AG09319 (cell line): ENCODE measurements around the gene ASB11.

Experiments
- DNase-seq: peaks from one replicate; pipeline ENCODE4 v3.0.0-alpha.2; 2010; ENCODE audit warnings: low read depth; ENCODE audit errors: extremely low read depth
- TF ChIP-seq, protein P1 (sequence below): IDR thresholded peaks from 2 replicates; pipeline ENCODE4 v1.5.1; 2011; ENCODE audit warnings: low read depth, mild to moderate bottlenecking, inconsistent platforms, low read length, moderate library complexity

Gene ASB11

DNA sequence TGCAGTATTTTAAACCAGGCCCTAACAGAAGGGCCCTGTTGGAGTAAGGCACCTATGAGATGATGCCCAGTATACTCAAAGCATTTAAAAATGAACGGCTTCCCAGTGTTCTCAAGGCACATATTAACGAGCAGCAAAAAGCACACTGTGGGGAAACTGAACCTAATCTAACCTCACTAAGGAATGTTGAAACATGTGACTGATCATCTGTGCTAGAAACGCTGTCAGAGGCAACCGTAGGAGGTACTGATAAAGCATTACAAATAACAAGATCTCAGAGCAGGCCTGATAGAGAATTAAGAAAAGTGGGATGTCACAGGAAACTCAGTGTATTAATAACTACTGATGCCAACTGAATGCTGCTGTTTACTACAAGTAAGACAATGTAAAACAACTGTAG is 69.5 kb downstream of the ASB11 start:
- no peak for DNase-seq
- TF ChIP-seq, protein P1, sequence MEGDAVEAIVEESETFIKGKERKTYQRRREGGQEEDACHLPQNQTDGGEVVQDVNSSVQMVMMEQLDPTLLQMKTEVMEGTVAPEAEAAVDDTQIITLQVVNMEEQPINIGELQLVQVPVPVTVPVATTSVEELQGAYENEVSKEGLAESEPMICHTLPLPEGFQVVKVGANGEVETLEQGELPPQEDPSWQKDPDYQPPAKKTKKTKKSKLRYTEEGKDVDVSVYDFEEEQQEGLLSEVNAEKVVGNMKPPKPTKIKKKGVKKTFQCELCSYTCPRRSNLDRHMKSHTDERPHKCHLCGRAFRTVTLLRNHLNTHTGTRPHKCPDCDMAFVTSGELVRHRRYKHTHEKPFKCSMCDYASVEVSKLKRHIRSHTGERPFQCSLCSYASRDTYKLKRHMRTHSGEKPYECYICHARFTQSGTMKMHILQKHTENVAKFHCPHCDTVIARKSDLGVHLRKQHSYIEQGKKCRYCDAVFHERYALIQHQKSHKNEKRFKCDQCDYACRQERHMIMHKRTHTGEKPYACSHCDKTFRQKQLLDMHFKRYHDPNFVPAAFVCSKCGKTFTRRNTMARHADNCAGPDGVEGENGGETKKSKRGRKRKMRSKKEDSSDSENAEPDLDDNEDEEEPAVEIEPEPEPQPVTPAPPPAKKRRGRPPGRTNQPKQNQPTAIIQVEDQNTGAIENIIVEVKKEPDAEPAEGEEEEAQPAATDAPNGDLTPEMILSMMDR, result no peak

DNA sequence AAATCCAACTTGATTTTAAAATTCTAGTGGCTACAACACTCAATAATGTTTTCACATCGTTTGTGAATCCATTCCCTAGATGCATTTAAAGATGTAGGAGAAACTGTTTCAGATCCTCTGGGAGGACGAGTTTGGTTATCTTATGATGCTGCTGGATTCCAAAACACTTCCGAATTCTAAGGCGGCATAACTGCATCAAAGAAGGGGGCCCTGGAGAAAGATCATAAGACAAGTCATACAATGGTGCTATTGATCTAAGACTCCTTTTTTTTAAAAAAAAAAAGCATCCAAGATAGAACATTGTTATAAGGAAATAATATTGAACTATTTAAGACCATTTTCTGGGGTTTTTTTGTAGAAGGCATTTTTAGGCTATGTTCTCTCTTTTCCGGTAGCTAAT is 71.0 kb downstream of the ASB11 start:
- no peak for DNase-seq
- TF ChIP-seq, protein P1, result no peak

DNA sequence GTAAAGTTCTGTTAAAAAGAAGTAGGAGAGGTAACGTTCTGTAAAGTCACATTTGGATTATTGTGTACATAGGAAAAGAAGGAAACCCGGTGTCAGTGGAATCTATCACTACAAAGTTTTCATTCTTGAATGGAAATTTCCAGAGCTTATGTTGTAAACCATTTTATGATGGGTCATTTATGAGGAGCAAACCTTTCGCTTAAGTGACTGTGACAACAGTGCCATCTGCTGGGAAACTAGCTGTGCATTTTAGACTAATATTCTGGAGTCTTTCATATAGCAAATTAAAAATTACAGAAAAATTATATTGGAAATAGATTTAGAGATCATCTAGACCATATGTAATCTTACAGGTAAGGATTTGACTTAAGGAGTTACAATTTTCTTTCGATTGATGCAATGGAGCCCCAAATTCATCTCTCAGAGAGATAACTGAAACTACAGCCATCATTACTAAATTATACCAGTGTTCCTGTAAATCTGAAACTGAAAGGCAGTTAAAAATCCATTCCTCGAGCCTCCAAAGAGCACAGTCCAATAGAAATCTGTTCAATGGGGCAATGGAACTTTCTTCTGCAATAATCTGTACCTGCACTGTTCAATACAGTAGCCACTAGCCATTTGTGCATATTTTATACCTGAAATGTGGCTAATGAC is 72.4 kb downstream of the ASB11 start:
- peak; percentile 10 for DNase-seq
- TF ChIP-seq, protein P1, result peak; percentile 53

DNA sequence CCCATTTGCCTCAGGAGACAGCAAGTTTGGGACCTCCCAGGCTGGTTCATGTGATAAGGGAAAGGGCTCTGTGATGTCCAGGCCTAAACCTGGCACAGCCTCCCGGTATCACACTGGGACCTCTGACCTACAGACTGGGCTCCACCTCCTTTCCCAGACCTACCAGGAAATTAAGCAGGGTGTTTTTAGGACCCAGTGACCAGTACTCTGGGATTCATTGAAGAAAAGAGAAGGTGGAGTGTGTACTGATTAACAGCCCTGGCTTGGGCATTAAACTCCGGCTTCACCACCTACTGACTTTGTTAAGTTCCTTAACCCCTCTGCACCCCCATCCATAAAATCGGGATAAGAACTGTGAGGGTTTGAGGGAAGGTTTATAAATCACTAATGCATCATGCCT is 74.1 kb downstream of the ASB11 start:
- no peak for DNase-seq
- TF ChIP-seq, protein P1, result no peak

DNA sequence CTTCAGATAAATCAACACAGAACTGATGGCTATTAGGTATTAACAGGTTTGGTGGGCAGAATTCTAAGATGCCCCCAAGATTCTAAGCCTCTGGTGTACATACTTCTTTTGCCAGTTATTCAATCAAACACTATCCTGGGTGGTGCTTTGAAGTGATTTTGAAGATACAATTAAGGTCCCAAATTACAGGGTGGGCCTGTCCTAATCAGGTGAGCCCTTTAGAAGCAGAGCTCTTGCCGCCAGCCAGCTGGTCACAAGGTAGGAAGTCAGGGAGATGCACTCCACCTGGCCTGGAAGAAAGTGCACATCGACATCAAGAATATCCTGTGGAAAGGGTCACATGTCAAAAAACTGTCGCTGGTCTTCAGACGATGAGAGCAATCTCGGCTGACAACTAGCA is 75.0 kb downstream of the ASB11 start:
- DNase-seq, result no peak
- TF ChIP-seq, protein P1, result no peak

DNA sequence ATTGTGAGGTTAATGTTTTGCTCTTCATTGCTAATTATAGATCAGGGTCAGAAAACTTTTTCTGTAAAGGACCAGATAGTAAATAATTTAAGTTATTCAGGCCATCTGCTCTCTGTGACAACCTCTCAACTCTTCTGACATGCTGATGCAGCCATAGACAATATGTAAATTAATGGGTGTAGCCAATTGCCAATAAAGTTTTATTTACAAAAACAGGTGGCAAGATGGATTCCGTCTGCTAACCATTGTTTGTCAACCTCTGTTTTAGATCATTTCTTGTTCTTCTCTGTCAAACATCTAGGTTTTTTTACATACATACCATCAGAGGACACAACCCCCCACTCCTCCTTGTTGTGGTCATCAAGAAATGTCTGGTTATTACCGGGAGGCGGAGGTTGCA is 79.3 kb downstream of the ASB11 start:
- DNase-seq, result no peak
- TF ChIP-seq, protein P1, result no peak

DNA sequence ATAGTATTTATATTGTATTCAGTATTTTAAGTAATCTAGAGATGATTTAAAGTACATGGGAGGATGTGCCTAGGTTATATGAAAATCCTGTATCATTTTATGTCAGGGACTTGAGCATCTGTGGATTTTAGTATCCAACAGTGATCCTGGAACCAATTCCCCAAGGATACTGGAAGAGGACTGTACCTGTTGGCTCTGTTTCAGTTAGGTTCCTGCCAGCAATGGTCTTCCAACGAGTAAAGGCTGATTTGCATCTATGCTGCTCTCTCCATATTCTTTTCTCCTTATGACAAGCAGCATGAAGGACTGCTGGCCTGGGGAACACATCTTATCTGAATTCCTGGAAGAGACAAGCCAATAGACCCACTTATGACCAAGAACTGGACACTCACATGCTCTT is 80.4 kb downstream of the ASB11 start:
- DNase-seq, result no peak
- TF ChIP-seq, protein P1, result no peak
